ENCODE data around the gene RXFP3.

- TF ChIP-seq CTCF (IDR thresholded peaks at IDR 0.05) (no peak), ZFX (IDR thresholded peaks at IDR 0.05; ENCODE audit: borderline replicate concordance) (no peak)
Observed at GRCh38 chr5:33938881-33939280, 2.7 kb downstream of the RXFP3 start.

Data from 22Rv1 (cell line).